OCI-LY7 (cell line): ENCODE measurements around the gene KPNA1.

Experiments used
- EZH2phosphoT487 ChIP-seq: fragments of 200-600 bp; sonication (generic); IDR thresholded peaks from 2 replicates; pipeline ENCODE4 v1.6.1; 2018; ENCODE audit warnings: low read depth, borderline replicate concordance, mild to moderate bottlenecking, mixed run types, antibody characterized with exemption, low read length, moderate library complexity, mixed read lengths
- TF ChIP-seq, protein P1 (sequence below): fragments of 200-600 bp; sonication (generic); conservative IDR thresholded peaks from 2 replicates; pipeline ENCODE4 v1.5.1; 2014; ENCODE audit warnings: mild to moderate bottlenecking, antibody characterized with exemption, low read length, moderate library complexity, mixed read lengths

GRCh38 chr3:122523317-122523716, 8.6 kb upstream of the KPNA1 start:
- TF ChIP-seq, protein P1, sequence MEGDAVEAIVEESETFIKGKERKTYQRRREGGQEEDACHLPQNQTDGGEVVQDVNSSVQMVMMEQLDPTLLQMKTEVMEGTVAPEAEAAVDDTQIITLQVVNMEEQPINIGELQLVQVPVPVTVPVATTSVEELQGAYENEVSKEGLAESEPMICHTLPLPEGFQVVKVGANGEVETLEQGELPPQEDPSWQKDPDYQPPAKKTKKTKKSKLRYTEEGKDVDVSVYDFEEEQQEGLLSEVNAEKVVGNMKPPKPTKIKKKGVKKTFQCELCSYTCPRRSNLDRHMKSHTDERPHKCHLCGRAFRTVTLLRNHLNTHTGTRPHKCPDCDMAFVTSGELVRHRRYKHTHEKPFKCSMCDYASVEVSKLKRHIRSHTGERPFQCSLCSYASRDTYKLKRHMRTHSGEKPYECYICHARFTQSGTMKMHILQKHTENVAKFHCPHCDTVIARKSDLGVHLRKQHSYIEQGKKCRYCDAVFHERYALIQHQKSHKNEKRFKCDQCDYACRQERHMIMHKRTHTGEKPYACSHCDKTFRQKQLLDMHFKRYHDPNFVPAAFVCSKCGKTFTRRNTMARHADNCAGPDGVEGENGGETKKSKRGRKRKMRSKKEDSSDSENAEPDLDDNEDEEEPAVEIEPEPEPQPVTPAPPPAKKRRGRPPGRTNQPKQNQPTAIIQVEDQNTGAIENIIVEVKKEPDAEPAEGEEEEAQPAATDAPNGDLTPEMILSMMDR = no peak
- TF ChIP-seq EZH2phosphoT487 = no peak
